ENCODE data around the gene RCOR1. TPM values are rescaled to one million over a fixed set of nuclear protein-coding genes. Genes with fewer than 3 reads are reported as not detected.

RCOR1 gene
- polyA plus RNA-seq, 1 donor from 2014 or later: 10.4 TPM

DNA sequence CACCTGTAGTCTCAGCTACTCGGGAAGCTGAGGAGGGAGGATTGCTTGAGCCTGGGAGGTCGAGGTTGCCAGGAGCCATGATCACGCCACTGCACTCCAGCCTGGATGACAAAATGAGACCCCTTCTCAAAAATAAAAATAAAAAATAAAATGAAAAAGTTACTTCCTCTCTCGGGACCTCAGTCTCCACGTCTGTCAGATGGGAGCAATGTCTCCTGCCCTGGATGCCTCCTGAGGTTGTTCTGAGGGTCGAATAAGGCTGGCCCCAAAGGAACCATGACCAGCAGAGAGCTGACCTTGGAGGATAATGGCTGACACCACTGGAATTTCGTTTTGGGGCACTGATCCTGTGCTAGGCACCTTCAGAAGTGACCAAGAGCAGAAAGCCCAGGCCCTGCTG is 13.6 kb upstream of the RCOR1 start:
- H3K9me2 ChIP-seq (ENCODE audit: insufficient read depth, low read length): no peaks in the 10 kb centered on the region
- H3K27me3 ChIP-seq (ENCODE audit: insufficient read depth, low read depth, low read length): no peaks in the 10 kb centered on the region
- H3K9me3 ChIP-seq (ENCODE audit: low read length): no peaks in the 10 kb centered on the region
- H3K4me2 ChIP-seq (ENCODE audit: low read length): no peak overlapping the region
- H3K79me2 ChIP-seq (replicated peaks; ENCODE audit: insufficient read depth, low read length): no peaks in the 10 kb centered on the region
- H3K4me3 ChIP-seq (ENCODE audit: low read length): no peak overlapping the region
- no peaks in the 10 kb centered on the region for H3F3A ChIP-seq (ENCODE audit: insufficient read depth, low read length, poor library complexity, severe bottlenecking)
- no peaks in the 10 kb centered on the region for H4K20me1 ChIP-seq (ENCODE audit: insufficient read depth)
- H3K27ac ChIP-seq (ENCODE audit: low read length): no peak overlapping the region
- H2AFZ ChIP-seq (ENCODE audit: low read depth, low read length): no peak overlapping the region
- H3K36me3 ChIP-seq (ENCODE audit: insufficient read depth, low read length): no peaks in the 10 kb centered on the region
- no peak overlapping the region for H3K9ac ChIP-seq (ENCODE audit: low read length)
- no peak for TF ChIP-seq POLR2AphosphoS5 (IDR thresholded peaks at IDR 0.05)
- TF ChIP-seq MXI1 (conservative IDR thresholded peaks at IDR 0.05; ENCODE audit: poor library complexity, severe bottlenecking): no peak
- no peak for TF ChIP-seq RAD21 (conservative IDR thresholded peaks at IDR 0.05)
- TF ChIP-seq, protein P1, sequence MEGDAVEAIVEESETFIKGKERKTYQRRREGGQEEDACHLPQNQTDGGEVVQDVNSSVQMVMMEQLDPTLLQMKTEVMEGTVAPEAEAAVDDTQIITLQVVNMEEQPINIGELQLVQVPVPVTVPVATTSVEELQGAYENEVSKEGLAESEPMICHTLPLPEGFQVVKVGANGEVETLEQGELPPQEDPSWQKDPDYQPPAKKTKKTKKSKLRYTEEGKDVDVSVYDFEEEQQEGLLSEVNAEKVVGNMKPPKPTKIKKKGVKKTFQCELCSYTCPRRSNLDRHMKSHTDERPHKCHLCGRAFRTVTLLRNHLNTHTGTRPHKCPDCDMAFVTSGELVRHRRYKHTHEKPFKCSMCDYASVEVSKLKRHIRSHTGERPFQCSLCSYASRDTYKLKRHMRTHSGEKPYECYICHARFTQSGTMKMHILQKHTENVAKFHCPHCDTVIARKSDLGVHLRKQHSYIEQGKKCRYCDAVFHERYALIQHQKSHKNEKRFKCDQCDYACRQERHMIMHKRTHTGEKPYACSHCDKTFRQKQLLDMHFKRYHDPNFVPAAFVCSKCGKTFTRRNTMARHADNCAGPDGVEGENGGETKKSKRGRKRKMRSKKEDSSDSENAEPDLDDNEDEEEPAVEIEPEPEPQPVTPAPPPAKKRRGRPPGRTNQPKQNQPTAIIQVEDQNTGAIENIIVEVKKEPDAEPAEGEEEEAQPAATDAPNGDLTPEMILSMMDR (IDR thresholded peaks at IDR 0.05; ENCODE audit: poor library complexity, severe bottlenecking): no peak
- no peak for TF ChIP-seq TAF1 (IDR thresholded peaks at IDR 0.05; ENCODE audit: low read depth)
- TF ChIP-seq SMC3 (conservative IDR thresholded peaks at IDR 0.05; ENCODE audit: poor library complexity): no peak

DNA sequence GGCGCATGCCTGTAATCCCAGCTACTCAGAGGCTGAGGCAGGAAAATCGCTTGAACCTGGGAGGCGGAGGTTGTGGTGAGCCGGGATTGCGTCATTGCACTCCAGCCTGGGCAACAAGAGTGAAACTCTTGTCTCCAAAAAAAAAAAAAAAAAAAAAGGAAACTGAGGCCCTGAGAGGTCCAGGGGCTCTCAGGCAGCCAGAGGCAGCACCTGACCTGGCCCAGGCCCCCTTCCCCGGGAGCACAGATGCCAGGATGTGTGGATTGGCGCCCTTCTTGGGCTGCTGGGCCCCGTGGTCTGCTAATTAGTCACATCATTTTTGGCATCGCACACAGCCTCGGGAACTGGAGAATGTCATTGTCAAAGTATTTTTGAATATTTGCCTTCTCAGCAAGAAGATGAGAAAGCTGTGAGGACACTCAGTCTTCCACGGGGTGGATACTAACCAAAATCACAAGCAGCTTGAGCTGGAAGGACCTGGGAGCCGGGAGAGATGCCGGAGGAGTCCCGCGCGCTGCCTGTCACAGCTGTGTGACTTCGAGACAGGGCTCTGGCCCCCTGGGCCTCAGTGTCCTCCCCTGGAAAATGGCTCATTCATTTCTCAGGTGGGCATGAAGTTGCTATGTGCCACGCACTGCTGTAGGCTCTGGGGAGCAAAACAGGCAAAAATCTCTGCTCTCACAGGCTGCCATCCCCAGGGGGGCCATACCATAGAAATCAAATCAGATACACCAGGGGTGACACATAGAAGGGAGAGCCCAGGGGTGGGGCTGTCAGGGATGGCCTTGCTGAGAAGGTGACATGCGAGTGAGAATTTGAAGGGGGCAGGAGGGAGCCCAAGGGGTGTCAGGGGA is 12.5 kb upstream of the RCOR1 start:
- Histone ChIP-seq H3K36me3 (ENCODE audit: insufficient read depth, low read length) (no peaks in the 10 kb centered on the region), H3K27me3 (ENCODE audit: insufficient read depth, low read depth, low read length) (no peaks in the 10 kb centered on the region), H2AFZ (ENCODE audit: low read depth, low read length) (no peak overlapping the region), H3K9me2 (ENCODE audit: insufficient read depth, low read length) (no peaks in the 10 kb centered on the region), H3K9ac (ENCODE audit: low read length) (no peak overlapping the region), H3K9me3 (ENCODE audit: low read length) (no peaks in the 10 kb centered on the region), H3K4me2 (ENCODE audit: low read length) (no peak overlapping the region), H3F3A (ENCODE audit: insufficient read depth, low read length, poor library complexity, severe bottlenecking) (no peaks in the 10 kb centered on the region), H4K20me1 (ENCODE audit: insufficient read depth) (no peaks in the 10 kb centered on the region), H3K27ac (ENCODE audit: low read length) (no peak overlapping the region), H3K79me2 (replicated peaks; ENCODE audit: insufficient read depth, low read length) (no peaks in the 10 kb centered on the region), H3K4me3 (ENCODE audit: low read length) (no peak overlapping the region)
- no peak for TF ChIP-seq MXI1 (conservative IDR thresholded peaks at IDR 0.05; ENCODE audit: poor library complexity, severe bottlenecking)
- no peak for TF ChIP-seq POLR2AphosphoS5 (IDR thresholded peaks at IDR 0.05)
- TF ChIP-seq EZH2 (IDR thresholded peaks at IDR 0.05; ENCODE audit: borderline replicate concordance, insufficient read depth, low read length, poor library complexity, severe bottlenecking): no peak
- no peak for TF ChIP-seq SMC3 (conservative IDR thresholded peaks at IDR 0.05; ENCODE audit: poor library complexity)
- TF ChIP-seq, protein P1 (IDR thresholded peaks at IDR 0.05; ENCODE audit: poor library complexity, severe bottlenecking): no peak
- TF ChIP-seq TAF1 (IDR thresholded peaks at IDR 0.05; ENCODE audit: low read depth): no peak
- no peak for TF ChIP-seq RAD21 (conservative IDR thresholded peaks at IDR 0.05)

DNA sequence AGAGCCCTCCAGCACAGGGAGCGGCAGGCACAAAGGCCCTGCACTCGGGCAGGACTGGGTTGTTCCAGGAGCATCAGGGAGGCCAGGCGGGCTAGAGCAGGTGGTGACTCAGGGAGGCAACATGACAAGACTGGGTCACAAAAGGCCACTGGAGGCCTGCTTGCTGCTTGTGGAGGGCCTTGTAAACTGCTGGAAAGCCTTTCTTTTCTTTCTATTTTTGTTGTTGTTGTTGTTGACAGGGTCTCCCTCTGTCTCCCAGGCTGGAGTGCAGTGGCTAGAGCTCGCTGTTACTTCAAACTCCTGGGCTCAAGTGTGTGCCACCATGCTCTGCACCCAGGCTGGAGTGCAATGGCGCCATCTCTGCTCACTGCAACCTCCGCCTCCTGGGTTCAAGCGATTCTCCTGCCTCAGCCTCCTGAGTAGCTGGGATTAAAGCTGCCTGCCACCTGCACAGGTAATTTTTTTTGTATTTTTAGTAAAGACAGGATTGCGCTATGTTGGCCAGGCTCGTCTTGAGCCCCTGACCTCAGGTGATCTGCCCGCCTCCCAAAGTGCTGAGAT is 11.8 kb upstream of the RCOR1 start:
- Histone ChIP-seq H3K4me3 (ENCODE audit: low read length) (no peak overlapping the region), H3K27me3 (ENCODE audit: insufficient read depth, low read depth, low read length) (no peaks in the 10 kb centered on the region), H3F3A (ENCODE audit: insufficient read depth, low read length, poor library complexity, severe bottlenecking) (no peaks in the 10 kb centered on the region), H3K27ac (ENCODE audit: low read length) (no peak overlapping the region), H3K4me2 (ENCODE audit: low read length) (no peak overlapping the region), H3K36me3 (ENCODE audit: insufficient read depth, low read length) (no peaks in the 10 kb centered on the region), H3K79me2 (replicated peaks; ENCODE audit: insufficient read depth, low read length) (no peaks in the 10 kb centered on the region), H3K9me2 (ENCODE audit: insufficient read depth, low read length) (no peaks in the 10 kb centered on the region), H4K20me1 (ENCODE audit: insufficient read depth) (no peaks in the 10 kb centered on the region), H3K9me3 (ENCODE audit: low read length) (no peaks in the 10 kb centered on the region), H2AFZ (ENCODE audit: low read depth, low read length) (no peak overlapping the region), H3K9ac (ENCODE audit: low read length) (no peak overlapping the region)
- TF ChIP-seq, protein P2, sequence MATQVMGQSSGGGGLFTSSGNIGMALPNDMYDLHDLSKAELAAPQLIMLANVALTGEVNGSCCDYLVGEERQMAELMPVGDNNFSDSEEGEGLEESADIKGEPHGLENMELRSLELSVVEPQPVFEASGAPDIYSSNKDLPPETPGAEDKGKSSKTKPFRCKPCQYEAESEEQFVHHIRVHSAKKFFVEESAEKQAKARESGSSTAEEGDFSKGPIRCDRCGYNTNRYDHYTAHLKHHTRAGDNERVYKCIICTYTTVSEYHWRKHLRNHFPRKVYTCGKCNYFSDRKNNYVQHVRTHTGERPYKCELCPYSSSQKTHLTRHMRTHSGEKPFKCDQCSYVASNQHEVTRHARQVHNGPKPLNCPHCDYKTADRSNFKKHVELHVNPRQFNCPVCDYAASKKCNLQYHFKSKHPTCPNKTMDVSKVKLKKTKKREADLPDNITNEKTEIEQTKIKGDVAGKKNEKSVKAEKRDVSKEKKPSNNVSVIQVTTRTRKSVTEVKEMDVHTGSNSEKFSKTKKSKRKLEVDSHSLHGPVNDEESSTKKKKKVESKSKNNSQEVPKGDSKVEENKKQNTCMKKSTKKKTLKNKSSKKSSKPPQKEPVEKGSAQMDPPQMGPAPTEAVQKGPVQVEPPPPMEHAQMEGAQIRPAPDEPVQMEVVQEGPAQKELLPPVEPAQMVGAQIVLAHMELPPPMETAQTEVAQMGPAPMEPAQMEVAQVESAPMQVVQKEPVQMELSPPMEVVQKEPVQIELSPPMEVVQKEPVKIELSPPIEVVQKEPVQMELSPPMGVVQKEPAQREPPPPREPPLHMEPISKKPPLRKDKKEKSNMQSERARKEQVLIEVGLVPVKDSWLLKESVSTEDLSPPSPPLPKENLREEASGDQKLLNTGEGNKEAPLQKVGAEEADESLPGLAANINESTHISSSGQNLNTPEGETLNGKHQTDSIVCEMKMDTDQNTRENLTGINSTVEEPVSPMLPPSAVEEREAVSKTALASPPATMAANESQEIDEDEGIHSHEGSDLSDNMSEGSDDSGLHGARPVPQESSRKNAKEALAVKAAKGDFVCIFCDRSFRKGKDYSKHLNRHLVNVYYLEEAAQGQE (IDR thresholded peaks at IDR 0.05; ENCODE audit: borderline replicate concordance): no peak
- TF ChIP-seq RAD21 (conservative IDR thresholded peaks at IDR 0.05) (no peak), TAF1 (IDR thresholded peaks at IDR 0.05; ENCODE audit: low read depth) (no peak), EP300 (conservative IDR thresholded peaks at IDR 0.05; ENCODE audit: poor library complexity, severe bottlenecking) (no peak), MXI1 (conservative IDR thresholded peaks at IDR 0.05; ENCODE audit: poor library complexity, severe bottlenecking) (no peak), EZH2 (IDR thresholded peaks at IDR 0.05; ENCODE audit: borderline replicate concordance, insufficient read depth, low read length, poor library complexity, severe bottlenecking) (no peak), POLR2AphosphoS5 (IDR thresholded peaks at IDR 0.05) (no peak), SMC3 (conservative IDR thresholded peaks at IDR 0.05; ENCODE audit: poor library complexity) (no peak)

All from neural cell (in vitro differentiated cells).